GM23338 (cell line): ENCODE results near the gene LILRA5.
"Not testable (repeated sequence)": the region's sequence is repeated elsewhere in the genome, so short reads cannot be mapped to it uniquely, and the experiment has no call there.

Experiments used
- EZH2 ChIP-seq: fragments of 200-600 bp; sonication (generic); IDR thresholded peaks from one replicate; pipeline ENCODE4 v1.8.0; 2017; ENCODE audit warnings: antibody characterized with exemption, mild to moderate bottlenecking, low read depth; ENCODE audit not compliant: unreplicated experiment
- EZH2phosphoT487 ChIP-seq: fragments of 200-600 bp; sonication (generic); IDR thresholded peaks from one replicate; pipeline ENCODE4 v1.8.1; 2018; ENCODE audit warnings: antibody characterized with exemption; ENCODE audit not compliant: unreplicated experiment
- JUNB ChIP-seq: IDR thresholded peaks from one replicate; pipeline ENCODE4 v1.6.1; 2016; ENCODE audit warnings: antibody characterized with exemption; ENCODE audit not compliant: unreplicated experiment
- POLR2AphosphoS5 ChIP-seq: IDR thresholded peaks from 2 replicates; pipeline ENCODE4 v1.6.1; 2016; ENCODE audit warnings: antibody characterized with exemption, low read depth
- ZNF331 ChIP-seq: fragments of 250-450 bp; sonication (Bioruptor Pico); IDR thresholded peaks from 2 replicates; pipeline ENCODE4 v1.5.0; 2020; ENCODE audit warnings: low read depth, mild to moderate bottlenecking, moderate library complexity
- TF ChIP-seq, protein P1 (sequence below), 2 experiments: fragments of 200-600 bp in 1 of 2; sonication (generic) in 1 of 2; conservative IDR thresholded peaks; 2 replicates each; pipeline versions ENCODE4 v1.5.1 to v1.6.1; 2016 to 2017; ENCODE audit warnings: antibody characterized with exemption in 2 of 2, low read depth in 2 of 2, mild to moderate bottlenecking in 2 of 2, moderate library complexity in 1 of 2
- TF ChIP-seq, protein P2 (sequence below): IDR thresholded peaks from one replicate; pipeline ENCODE4 v1.6.1; 2018; ENCODE audit warnings: antibody characterized with exemption; ENCODE audit not compliant: unreplicated experiment

DNA sequence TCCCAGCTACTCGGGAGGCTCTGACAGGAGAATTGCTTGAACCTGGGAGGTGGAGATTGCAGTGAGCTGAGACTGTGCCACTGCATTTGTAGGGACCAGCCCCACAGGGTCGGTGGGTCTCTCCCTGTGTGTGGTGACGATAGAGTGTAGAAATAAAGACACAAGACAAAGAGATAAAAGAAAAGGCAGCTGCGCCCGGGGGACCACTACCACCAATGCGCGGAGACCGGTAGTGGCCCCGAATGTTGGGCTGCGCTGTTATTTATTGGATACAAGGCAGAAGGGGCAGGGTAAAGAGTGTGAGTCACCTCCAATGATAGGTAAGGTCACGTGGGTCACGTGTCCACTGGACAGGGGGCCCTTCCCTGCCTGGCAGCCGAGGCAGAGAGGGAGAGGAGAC is 9.3 kb upstream of the LILRA5 start:
- not testable (repeated sequence) for TF ChIP-seq EZH2; POLR2AphosphoS5; EZH2phosphoT487; JUNB; ZNF331 (CRISPR knock-in tag)
- TF ChIP-seq, protein P1, sequence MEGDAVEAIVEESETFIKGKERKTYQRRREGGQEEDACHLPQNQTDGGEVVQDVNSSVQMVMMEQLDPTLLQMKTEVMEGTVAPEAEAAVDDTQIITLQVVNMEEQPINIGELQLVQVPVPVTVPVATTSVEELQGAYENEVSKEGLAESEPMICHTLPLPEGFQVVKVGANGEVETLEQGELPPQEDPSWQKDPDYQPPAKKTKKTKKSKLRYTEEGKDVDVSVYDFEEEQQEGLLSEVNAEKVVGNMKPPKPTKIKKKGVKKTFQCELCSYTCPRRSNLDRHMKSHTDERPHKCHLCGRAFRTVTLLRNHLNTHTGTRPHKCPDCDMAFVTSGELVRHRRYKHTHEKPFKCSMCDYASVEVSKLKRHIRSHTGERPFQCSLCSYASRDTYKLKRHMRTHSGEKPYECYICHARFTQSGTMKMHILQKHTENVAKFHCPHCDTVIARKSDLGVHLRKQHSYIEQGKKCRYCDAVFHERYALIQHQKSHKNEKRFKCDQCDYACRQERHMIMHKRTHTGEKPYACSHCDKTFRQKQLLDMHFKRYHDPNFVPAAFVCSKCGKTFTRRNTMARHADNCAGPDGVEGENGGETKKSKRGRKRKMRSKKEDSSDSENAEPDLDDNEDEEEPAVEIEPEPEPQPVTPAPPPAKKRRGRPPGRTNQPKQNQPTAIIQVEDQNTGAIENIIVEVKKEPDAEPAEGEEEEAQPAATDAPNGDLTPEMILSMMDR (conservative IDR thresholded peaks at IDR 0.05; ENCODE audit: low read depth in 2 of 2), result not testable (repeated sequence)
- TF ChIP-seq, protein P2, sequence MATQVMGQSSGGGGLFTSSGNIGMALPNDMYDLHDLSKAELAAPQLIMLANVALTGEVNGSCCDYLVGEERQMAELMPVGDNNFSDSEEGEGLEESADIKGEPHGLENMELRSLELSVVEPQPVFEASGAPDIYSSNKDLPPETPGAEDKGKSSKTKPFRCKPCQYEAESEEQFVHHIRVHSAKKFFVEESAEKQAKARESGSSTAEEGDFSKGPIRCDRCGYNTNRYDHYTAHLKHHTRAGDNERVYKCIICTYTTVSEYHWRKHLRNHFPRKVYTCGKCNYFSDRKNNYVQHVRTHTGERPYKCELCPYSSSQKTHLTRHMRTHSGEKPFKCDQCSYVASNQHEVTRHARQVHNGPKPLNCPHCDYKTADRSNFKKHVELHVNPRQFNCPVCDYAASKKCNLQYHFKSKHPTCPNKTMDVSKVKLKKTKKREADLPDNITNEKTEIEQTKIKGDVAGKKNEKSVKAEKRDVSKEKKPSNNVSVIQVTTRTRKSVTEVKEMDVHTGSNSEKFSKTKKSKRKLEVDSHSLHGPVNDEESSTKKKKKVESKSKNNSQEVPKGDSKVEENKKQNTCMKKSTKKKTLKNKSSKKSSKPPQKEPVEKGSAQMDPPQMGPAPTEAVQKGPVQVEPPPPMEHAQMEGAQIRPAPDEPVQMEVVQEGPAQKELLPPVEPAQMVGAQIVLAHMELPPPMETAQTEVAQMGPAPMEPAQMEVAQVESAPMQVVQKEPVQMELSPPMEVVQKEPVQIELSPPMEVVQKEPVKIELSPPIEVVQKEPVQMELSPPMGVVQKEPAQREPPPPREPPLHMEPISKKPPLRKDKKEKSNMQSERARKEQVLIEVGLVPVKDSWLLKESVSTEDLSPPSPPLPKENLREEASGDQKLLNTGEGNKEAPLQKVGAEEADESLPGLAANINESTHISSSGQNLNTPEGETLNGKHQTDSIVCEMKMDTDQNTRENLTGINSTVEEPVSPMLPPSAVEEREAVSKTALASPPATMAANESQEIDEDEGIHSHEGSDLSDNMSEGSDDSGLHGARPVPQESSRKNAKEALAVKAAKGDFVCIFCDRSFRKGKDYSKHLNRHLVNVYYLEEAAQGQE, result not testable (repeated sequence)
